ENCODE data around the gene TNK2.
"Not testable (repeated sequence)": the region's sequence is repeated elsewhere in the genome, so short reads cannot be mapped to it uniquely, and the experiment has no call there.

The TNK2 gene

DNA sequence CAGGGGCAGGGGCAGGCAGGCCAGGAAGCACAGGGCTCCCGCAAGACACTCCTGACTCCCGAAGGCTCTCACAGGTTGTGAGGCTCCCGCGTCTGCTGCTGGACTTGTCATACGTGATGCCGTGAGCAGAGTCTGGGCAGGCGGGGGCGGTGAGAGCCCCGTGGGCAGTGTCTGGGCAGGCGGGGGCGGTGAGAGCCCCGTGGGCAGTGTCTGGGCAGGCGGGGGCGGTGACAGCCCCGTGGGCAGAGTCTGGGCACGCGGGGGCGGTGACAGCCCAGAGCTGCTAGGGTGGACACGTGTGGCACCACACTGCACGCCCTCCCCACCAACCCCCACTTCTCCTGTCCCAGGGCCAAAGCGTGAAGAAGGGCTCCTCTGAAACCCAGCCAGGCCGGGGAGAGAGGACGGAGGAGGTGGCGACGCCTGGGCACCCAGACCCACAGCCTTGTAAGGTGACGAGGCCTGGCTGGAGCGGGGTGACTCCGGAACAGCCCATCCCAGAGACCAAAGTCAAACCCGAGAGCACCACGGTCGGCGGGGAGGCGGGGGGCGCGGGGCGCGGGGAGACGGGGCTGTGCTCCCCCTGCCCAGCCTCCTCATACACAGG, 35.0 kb downstream of the TNK2 start:
- H3K4me3 ChIP-seq (ENCODE audit: low read depth, low read length): no peak overlapping the region
- TF ChIP-seq, protein P1, sequence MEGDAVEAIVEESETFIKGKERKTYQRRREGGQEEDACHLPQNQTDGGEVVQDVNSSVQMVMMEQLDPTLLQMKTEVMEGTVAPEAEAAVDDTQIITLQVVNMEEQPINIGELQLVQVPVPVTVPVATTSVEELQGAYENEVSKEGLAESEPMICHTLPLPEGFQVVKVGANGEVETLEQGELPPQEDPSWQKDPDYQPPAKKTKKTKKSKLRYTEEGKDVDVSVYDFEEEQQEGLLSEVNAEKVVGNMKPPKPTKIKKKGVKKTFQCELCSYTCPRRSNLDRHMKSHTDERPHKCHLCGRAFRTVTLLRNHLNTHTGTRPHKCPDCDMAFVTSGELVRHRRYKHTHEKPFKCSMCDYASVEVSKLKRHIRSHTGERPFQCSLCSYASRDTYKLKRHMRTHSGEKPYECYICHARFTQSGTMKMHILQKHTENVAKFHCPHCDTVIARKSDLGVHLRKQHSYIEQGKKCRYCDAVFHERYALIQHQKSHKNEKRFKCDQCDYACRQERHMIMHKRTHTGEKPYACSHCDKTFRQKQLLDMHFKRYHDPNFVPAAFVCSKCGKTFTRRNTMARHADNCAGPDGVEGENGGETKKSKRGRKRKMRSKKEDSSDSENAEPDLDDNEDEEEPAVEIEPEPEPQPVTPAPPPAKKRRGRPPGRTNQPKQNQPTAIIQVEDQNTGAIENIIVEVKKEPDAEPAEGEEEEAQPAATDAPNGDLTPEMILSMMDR (IDR thresholded peaks at IDR 0.05; ENCODE audit: low read depth, low read length): no peak

DNA sequence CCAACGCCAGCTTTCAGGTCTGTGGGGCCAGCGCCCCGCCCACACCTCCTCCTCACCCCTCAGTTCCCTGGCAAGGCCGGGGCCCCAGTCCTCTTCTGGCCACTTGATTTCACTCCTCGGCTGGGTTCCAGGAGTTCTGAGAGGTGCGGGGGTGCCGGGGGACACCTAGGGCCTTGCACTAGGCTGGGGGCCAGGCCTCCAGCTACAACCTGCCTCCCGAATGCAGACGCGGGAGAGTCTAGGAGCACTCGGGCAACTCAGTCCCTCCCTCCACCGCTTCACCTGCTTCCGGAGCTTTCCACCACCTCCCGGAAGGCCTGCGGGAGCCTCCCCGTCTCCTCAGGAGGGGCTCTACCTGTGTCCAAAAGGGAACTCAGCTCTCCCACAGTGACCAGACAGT, 35.6 kb downstream of the TNK2 start:
- TF ChIP-seq, protein P1 (IDR thresholded peaks at IDR 0.05; ENCODE audit: low read depth, low read length): no peak
- H3K4me3 ChIP-seq (ENCODE audit: low read depth, low read length): no peak overlapping the region

DNA sequence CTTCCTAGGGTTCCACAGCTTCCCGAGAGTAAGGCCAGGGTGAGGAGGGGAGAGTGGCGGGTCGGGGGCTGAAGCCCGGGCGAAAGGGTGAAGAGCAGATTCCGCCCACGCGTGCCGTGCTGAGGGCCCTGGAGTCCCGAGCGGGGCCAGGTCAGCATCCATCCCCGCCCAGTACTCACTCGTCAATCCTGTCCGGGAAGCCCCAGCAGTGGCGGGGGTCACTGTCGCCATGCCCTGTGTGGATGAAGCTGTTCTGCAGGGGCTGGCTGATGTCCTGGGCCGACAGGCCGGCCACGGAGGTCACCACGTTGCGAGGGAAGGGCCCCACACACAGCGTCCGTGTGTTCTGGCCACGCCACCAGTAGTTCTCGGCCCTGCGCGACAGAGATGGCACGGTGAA, 36.3 kb downstream of the TNK2 start:
- TF ChIP-seq, protein P1 (IDR thresholded peaks at IDR 0.05; ENCODE audit: low read depth, low read length): no peak
- no peak overlapping the region for H3K4me3 ChIP-seq (ENCODE audit: low read depth, low read length)

DNA sequence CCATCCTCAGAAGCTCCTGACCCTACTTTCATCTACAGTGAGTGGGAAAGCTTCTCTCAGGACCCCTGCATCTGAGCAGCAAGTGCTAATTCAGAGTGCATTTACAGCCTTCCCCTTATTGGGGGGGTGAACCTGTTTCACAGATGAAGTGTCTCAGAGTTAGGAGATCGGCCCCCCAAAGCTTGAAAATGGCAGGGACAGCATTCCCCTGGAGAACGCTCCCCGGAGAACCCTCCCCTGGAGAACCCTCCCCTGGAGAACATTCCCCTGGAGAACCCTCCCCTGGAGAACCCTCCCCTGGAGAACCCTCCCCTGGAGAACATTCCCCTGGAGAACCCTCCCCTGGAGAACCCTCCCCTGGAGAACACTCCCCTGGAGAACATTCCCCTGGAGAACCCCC, 36.7 kb downstream of the TNK2 start:
- not testable (repeated sequence) for H3K4me3 ChIP-seq (ENCODE audit: low read depth, low read length)

DNA sequence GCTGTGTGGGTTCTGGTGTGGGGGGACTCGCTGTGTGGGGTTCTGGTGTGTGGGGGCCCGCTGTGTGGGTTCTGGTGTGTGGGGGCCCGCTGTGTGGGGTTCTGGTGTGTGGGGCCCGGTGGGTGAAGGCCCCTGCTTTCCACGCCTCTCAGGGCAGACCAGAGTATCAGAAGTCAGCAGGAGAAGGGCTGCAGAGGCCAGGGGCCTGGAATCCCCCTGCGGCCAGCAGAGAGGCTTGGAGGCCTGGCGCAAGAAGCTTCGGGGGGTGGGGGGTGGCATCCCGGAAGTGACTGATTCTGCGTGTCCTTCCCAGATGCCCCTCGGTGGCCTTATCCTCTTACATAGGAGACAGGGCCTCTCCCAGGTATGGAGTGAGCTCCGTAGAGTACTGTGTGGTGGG, 37.4 kb downstream of the TNK2 start:
- TF ChIP-seq, protein P1 (IDR thresholded peaks at IDR 0.05; ENCODE audit: low read depth, low read length): no peak
- no peak overlapping the region for H3K4me3 ChIP-seq (ENCODE audit: low read depth, low read length)

DNA sequence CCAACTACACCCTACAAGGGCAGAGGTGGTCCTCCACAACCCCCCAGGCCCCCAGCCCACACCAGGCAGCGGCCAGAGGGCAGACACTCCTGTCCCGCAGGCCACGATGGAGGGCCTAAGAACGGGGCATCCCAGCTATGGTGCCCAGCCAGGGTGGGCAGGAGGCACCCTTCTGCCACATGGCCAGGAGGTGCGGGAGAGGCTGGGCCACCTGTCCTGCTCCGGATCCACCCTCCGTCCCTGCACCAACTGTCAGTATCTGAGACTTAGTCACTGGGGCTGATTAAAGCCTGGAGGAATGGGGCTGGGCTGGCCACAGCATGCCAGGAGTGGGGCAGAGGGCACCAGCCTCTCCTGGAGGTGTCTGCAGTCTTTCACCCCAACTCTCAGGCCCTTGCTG, 37.9 kb downstream of the TNK2 start:
- no peak overlapping the region for H3K4me3 ChIP-seq (ENCODE audit: low read depth, low read length)
- TF ChIP-seq, protein P1 (IDR thresholded peaks at IDR 0.05; ENCODE audit: low read depth, low read length): no peak

DNA sequence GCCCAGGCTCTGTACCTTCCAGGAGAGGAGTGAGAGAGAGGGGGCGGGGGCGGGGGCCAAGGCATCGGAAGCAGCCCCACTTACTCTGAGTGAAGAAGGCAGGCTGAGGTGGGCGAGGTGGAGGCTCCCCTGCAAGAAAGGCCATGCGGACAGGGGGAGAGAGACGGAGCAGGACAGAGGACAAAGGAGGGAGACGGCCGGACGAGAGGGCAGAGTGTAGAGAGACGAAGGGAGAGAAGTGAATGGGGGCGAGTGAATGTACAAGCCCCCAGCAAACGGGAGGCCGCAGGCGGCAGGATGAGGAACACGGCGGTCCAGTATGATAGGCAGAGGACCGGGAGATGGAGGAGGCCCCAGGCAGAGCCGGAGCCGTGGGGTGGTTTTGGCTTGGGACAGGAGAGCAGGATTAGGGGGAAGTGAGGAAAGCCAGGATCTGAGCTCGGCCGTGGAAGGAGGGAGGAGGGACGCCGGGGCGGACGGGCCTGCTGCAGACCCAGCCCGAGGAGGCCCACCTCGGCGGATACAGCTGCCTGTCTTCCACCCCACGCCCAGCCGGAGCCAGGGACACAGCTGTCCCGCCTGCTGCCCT, 38.8 kb downstream of the TNK2 start:
- H3K4me3 ChIP-seq (ENCODE audit: low read depth, low read length): no peak overlapping the region
- TF ChIP-seq, protein P1 (IDR thresholded peaks at IDR 0.05; ENCODE audit: low read depth, low read length): no peak

Data from WI38 (cell line).